Muscle layer of colon (tissue), 2 donors: ENCODE data around the gene ADD2.

ENCODE experiments used
- H3K27ac ChIP-seq: one replicate; pipeline ENCODE4 v1.7.0; 2013; ENCODE audit warnings: low read depth, mild to moderate bottlenecking, low read length, moderate library complexity
- H3K27me3 ChIP-seq, 2 donors: one replicate each; pipeline ENCODE4 v1.7.0; 2013; ENCODE audit warnings: low read length in 2 of 2, mild to moderate bottlenecking in 2 of 2; ENCODE audit not compliant: insufficient read depth in 2 of 2, control insufficient read depth in 1 of 2
- H3K36me3 ChIP-seq: one replicate; pipeline ENCODE4 v1.7.0; 2013; ENCODE audit warnings: mild to moderate bottlenecking, low read length; ENCODE audit not compliant: insufficient read depth
- H3K4me1 ChIP-seq: one replicate; pipeline ENCODE4 v1.7.0; 2013; ENCODE audit warnings: mild to moderate bottlenecking, low read length; ENCODE audit not compliant: insufficient read depth
- H3K4me3 ChIP-seq, 2 donors: one replicate each; pipeline ENCODE4 v1.7.0; 2013; ENCODE audit warnings: low read length in 2 of 2, low read depth in 1 of 2, mild to moderate bottlenecking in 1 of 2, moderate library complexity in 1 of 2
- H3K9ac ChIP-seq: one replicate; pipeline ENCODE4 v1.7.0; 2013; ENCODE audit warnings: low read length
- H3K9me3 ChIP-seq: one replicate; pipeline ENCODE4 v1.7.0; 2013; ENCODE audit warnings: mild to moderate bottlenecking, low read length
- donor health status: abdominal sarcoma.
- donor health status: Adenocarcinoma of cecum.

ADD2 gene

GRCh38 chr2:70619167-70619566, 148.8 kb downstream of the ADD2 start:
- no peak overlapping the region for H3K9ac ChIP-seq
- peaks cover 6% of the 10 kb centered on the region for H3K4me1 ChIP-seq
- H3K9me3 ChIP-seq = no peaks in the 10 kb centered on the region
- H3K27ac ChIP-seq = no peak overlapping the region
- H3K4me3 ChIP-seq = no peak overlapping the region
- H3K36me3 ChIP-seq = no peaks in the 10 kb centered on the region
- no peaks in the 10 kb centered on the region for H3K27me3 ChIP-seq

GRCh38 chr2:70616168-70616694, 151.8 kb downstream of the ADD2 start:
- Histone ChIP-seq H3K9ac (no peak overlapping the region), H3K4me1 (peaks cover 6% of the 10 kb centered on the region), H3K27ac (no peak overlapping the region), H3K4me3 (no peak overlapping the region), H3K27me3 (no peaks in the 10 kb centered on the region), H3K9me3 (no peaks in the 10 kb centered on the region), H3K36me3 (no peaks in the 10 kb centered on the region)

GRCh38 chr2:70615222-70615621, 152.8 kb downstream of the ADD2 start:
- Histone ChIP-seq H3K4me1 (peaks cover 6% of the 10 kb centered on the region), H3K9ac (no peak overlapping the region), H3K36me3 (no peaks in the 10 kb centered on the region), H3K27ac (no peak overlapping the region), H3K4me3 (no peak overlapping the region), H3K9me3 (no peaks in the 10 kb centered on the region), H3K27me3 (no peaks in the 10 kb centered on the region)

- Histone ChIP-seq H3K4me1 (peaks cover 6% of the 10 kb centered on the region), H3K36me3 (no peaks in the 10 kb centered on the region), H3K9ac (no peak overlapping the region), H3K4me3 (no peak overlapping the region), H3K9me3 (no peaks in the 10 kb centered on the region), H3K27me3 (no peaks in the 10 kb centered on the region), H3K27ac (no peak overlapping the region)
Observed at GRCh38 chr2:70613521-70613920, 154.5 kb downstream of the ADD2 start.

GRCh38 chr2:70612574-70612973, 155.4 kb downstream of the ADD2 start:
- no peaks in the 10 kb centered on the region for H3K9me3 ChIP-seq
- no peak overlapping the region for H3K4me3 ChIP-seq
- no peaks in the 10 kb centered on the region for H3K36me3 ChIP-seq
- no peak overlapping the region for H3K27ac ChIP-seq
- peaks cover 4% of the 10 kb centered on the region for H3K4me1 ChIP-seq
- H3K27me3 ChIP-seq = no peaks in the 10 kb centered on the region
- H3K9ac ChIP-seq = no peak overlapping the region

GRCh38 chr2:70608373-70608772, 159.6 kb downstream of the ADD2 start:
- no peak overlapping the region for H3K4me3 ChIP-seq
- H3K9ac ChIP-seq = no peak overlapping the region
- no peak overlapping the region for H3K27ac ChIP-seq
- H3K27me3 ChIP-seq = no peaks in the 10 kb centered on the region
- H3K9me3 ChIP-seq = no peaks in the 10 kb centered on the region
- H3K4me1 ChIP-seq = no peaks in the 10 kb centered on the region
- no peaks in the 10 kb centered on the region for H3K36me3 ChIP-seq

- H3K9ac ChIP-seq = no peak overlapping the region
- no peak overlapping the region for H3K4me3 ChIP-seq
- H3K27ac ChIP-seq = no peak overlapping the region
- no peaks in the 10 kb centered on the region for H3K27me3 ChIP-seq
- no peaks in the 10 kb centered on the region for H3K36me3 ChIP-seq
- no peaks in the 10 kb centered on the region for H3K4me1 ChIP-seq
- H3K9me3 ChIP-seq = no peaks in the 10 kb centered on the region
Observed at GRCh38 chr2:70607121-70607561, 160.9 kb downstream of the ADD2 start.
